ENCODE data around the gene PDPK1.
"Not testable (repeated sequence)": the region's sequence is repeated elsewhere in the genome, so short reads cannot be mapped to it uniquely, and the experiment has no call there.

The PDPK1 gene

DNA sequence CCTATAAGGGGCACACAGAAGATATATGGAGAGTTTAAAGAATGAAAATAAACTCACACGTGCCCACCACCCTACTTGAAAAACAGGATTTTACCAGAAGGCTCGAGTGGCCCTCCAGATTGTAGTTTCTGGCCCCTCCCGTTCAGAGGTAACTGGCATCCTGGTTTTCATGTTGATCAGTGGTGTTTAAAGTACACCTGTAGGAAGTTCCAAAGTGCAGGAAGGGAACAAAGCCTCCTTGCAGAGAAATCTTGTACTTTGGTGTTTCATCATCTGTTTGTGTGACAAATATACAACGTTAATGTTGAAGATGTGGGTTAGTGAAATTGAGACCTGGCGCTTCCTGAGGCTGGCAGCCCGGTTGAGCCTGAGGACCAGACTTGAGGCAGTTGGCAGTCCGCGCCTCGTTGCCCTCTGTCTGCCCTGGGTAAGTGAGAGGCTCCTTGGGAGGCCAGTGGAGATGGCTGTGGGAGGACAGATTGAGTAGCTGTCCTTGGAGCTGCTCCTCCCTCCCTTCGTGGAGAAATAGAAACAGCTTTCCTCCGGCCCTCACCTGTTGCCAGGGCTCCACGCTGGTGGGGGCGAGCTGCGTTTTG, 12.6 kb downstream of the PDPK1 start:
- not testable (repeated sequence) for DNase-seq

GRCh38 chr16:2551420-2551889, 13.6 kb downstream of the PDPK1 start:
- DNase-seq, result peak; percentile 85

DNA sequence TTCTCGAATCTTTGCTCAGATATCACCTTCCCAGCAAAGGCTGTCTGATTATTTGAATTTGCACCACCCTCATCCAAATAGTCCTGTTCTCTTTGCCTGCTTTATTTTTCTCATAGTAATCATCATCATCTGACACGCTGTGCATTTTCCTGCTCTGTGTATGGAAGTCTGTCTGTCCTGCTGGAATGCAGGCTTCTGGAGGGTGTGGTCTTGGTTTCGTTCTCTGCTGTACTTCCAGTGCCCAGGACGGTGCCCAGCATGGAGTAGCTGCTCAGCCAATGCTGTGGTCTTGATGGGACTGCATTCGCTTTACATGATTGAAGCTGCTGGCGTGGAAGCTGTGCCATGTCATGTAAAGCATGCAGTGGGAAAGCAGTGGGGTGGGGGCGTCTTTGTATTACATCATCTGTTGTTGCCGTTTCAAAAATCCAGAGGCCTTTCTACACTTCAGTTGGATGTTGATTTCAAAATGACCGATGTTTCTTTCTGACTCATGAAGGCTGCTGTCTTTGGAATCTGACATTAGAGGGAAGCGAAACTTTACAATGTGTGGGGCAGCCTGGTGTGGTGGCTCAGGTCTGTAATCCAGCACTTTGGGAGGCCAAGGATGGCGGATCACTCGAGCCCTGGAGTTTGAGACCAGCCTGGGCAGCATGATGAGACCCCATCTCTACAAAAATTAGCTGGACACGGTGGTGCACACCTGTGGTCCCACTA, 17.0 kb downstream of the PDPK1 start:
- DNase-seq, result not testable (repeated sequence)

DNA sequence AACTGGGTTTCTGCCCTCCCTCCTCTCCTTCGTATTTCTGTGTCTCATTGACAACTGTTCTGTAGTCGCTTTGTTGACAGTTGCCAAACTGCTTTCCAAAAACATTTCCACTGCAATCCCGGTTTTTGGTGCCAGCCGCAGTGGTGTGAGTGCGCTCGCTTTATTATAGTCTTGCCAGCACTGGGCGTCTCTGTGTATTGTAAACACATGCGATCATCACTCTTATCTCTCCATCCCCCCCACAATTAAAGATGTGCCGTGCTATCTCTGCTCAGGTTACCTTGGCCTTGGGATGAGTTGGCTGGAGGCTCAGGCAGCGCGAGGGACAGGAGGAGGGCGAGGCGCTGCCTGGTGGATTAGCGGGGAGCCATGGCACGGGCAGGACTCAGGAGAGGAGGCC, 19.3 kb downstream of the PDPK1 start:
- DNase-seq, result not testable (repeated sequence)

DNA sequence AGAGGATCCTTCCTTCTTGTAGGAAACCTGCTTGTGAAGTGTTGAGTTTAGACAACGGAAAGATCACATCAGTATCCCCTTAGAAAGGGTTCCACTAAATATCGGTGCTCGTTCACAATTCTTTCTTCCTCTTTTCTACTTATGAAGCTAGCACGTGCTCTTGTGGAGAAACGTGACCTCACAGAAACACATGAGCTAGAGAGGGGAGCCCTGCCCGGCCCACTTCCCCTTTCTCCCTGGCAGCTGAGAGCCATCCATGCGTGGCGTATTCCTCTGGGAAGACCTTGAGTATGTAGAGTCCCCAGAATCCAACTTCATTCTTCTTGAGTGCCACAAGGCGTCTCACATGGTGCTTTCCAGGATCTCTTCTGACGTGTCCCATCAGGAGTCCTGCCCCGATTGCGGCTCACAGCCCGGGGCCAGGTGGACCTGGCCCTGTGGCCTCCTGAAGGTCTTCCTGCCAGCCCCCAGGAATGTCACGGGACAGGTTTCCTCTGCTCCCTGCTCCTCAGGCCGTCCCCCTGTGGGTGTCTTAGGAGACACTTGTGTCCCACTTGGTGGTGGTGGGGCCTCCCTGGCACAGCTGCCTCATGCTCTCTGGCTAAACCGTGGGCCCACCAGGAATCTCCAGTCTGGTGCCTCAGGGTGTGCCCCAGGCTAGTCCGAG, 22.4 kb downstream of the PDPK1 start:
- DNase-seq, result not testable (repeated sequence)

GRCh38 chr16:2560798-2561133, 22.9 kb downstream of the PDPK1 start:
- not testable (repeated sequence) for DNase-seq

- not testable (repeated sequence) for DNase-seq
Observed at GRCh38 chr16:2567506-2567905, 29.7 kb downstream of the PDPK1 start.

DNA sequence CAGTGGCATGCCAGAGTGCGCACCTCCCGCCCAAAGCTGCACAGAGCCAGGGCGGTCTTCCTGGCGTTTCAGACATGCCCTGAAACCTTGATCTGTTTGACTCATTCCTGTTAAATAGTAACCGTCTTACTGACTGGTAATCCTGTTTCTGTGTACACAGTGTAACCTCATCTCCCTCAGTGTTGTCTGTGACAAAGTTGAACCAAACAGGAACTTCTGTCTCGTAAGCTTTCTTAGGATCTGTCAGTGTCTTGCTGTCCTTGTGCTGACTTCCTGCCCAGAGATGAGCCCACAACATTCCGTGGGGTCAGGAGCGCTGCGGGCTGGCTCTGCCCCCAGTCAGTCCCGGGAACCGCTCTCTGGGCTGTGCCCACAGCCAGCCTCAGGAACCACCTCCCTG, 30.8 kb downstream of the PDPK1 start:
- not testable (repeated sequence) for DNase-seq

DNA sequence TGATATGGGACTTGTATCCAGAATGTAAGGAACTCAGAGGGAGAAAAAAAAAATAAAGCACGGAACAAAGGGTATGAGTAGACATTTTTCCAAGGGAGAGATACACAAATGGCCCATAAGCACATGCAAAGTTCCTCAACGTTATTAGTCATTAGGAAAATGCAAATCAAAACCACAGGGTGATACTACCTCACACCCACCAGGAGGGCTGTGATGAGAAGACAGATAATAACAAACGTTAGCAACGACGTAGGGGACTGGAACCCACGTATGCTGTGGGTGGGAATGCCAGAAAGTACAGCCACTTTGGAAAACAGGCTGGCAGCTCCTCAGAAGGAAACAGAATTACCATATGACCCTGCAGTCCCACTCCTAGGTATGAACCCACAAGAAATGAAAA, 34.9 kb downstream of the PDPK1 start:
- not testable (repeated sequence) for DNase-seq

DNA sequence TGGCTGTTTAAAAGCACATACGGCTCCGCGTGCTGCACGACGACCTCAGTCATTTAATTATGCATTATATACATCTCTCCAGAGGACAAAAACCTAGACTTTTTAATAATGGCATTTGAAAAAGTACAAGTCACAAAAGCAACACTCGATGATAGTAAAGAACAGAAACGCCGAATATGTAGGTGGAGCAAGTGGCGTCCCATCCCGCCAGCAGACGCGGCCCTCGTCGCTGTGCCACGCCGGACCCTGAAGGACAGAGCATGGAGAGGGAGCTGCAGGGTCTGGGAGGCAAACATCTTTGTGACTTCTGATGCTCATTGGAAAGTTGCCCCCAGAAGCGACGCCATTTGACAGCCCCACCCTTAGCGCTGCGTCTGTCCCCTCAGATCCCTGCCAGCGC, 38.0 kb downstream of the PDPK1 start:
- DNase-seq, result not testable (repeated sequence)

DNA sequence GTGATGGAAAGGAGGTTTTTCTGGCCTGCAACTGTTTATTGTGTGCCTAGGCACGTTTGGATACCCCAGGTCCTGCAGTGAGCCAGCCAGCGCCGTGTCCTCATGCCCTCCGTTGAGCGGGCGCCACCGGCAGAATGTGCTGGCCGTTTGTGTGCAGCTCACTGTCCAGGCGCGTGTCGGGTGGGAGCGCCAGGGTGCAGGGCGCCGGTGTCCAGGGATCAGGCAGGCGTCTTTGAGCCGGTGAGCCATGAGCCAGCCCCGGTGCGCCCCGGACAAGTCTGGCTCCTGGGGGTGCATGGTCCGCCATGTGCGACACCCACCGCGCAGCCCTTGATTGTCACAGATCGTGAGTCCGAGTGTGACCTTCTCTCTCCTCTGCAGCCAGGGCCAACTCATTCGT, 39.2 kb downstream of the PDPK1 start:
- DNase-seq, result not testable (repeated sequence)

DNA sequence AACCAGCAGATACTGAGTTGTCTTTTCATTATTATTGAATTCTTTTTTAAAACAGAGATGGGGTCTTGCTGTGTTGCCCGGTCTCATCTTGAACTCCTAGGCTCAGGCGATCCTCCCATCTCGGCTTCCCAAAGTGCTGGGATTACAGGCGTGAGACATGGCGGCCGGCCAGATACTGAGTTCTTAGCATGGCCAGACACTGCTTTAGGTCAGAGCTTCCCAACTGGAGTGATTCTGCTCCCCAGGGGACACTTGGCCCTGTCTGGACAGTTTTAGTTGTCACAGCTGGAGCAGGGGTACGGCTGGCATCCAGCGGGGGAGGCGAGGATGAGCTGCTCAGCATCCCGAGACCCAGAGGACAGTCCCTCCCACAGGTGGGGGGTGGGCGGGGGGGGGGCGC, 41.1 kb downstream of the PDPK1 start:
- DNase-seq, result not testable (repeated sequence)

DNA sequence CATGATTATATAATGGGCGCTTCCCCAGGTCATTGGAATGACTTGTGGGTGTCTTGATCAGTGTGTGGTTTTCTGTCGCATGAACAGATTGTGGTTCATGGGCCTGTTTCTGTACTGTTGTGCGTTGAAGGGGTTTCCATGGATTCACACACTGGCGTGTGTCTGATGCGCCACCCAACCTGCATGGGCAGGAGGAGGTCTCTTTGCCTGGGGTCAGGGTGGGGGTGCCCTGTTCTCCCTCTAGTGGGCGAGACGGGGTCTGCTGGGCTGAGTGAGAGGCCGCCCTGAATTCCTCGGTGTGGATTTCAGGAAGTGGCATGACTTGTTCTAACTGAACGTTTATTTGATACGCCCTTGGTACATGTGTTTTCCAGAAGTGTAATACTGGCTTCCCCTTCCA, 42.3 kb downstream of the PDPK1 start:
- DNase-seq, result peak; percentile 62

DNA sequence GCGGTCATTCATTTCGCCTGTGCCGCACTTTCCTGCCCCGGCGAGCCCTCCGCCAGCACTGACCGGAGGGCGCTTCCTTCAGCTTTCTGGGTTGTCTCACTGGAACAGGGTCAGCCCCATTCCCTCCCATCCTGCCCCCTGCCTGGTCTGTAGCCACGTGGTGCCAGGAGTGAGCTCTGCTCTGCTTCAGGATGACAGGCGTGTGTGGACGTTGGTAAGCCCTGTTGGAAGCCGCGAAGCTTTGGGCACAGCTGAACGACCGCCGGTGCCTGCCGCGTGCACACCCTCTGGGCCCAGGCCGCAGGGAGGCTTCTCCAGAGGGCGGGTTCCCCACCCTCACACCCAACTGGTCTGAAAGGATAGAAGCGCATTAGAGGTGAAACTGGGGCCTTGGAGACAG, 43.0 kb downstream of the PDPK1 start:
- DNase-seq, result not testable (repeated sequence)

- peak; percentile 29 for DNase-seq
Observed at GRCh38 chr16:2584729-2585650, 47.2 kb downstream of the PDPK1 start.

- DNase-seq, result peak; percentile 38
Observed at GRCh38 chr16:2585651-2586081, 47.8 kb downstream of the PDPK1 start.

GRCh38 chr16:2586241-2586640, 48.4 kb downstream of the PDPK1 start:
- DNase-seq, result no peak

GRCh38 chr16:2586901-2587480, 49.2 kb downstream of the PDPK1 start:
- DNase-seq, result no peak

DNA sequence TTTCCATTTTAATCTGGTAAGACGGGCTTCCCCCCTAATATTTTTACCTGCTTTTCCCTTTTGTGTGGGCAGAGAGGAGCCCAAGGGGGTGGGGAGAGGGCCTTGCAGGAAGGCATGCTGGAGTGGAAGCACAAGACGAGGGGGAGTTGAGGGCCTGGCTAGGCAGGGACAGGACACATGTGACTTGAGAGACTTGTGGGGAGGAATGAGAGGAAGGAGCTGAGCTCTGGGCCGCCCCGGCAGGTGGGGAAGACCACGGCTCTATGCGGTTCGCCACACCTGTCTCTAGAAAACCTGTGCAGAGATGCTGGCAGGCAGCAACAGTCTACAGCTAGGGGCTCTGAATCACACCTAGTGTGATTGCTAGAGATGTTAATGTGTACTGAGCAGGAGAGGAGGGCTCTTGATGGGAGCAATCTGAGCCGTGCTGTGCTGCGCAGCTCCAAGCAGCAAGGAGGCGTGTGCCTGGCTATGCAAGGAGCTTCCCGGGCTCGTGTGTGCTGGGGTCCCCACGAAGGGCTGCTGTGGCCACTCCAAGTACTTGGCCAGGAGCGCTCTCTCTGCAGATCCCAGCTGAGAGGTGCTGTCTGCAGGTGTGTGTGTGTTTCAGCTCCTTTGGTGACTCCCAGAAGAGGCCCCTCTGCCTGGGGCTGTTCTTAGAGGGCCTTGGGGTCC, 50.2 kb downstream of the PDPK1 start:
- no peak for DNase-seq

- DNase-seq, result no peak
Observed at GRCh38 chr16:2591476-2592240, 53.8 kb downstream of the PDPK1 start.

- DNase-seq, result no peak
Observed at GRCh38 chr16:2592786-2593185, 55.0 kb downstream of the PDPK1 start.
